ENCODE results near the gene PRDM10.

DNA sequence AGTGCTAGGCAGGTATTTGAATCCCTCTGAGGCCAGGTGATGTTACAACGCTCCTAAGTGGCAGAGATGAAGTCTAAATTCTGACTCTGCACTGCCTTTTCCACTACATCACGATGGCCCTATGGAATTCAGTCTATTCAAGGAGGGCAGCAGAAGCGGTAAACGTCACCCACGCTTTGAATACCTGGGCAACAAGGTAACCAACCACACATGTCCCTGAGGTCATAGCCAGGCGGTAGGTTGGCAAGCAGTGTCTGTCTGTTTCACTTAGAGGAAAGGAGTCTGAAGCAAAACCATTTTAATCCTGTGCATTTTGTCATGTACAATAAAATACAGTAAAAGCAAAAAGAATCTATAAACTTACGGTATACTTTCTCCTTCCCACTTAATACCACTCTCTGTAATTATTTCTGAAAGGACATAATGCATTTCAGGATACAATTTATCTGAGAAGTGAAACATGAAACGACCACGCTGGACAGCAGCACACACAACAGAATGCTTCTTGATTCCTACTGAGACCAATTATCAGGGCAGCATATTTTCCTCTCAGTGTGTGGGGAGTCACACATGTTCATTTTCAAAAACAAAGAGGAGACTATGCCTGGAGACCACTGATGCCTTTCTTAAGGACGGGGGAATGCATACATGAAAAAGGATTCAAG lies 51.3 kb downstream of the PRDM10 start:
- TF ChIP-seq CTCF (IDR thresholded peaks at IDR 0.05), result no peak
- TF ChIP-seq EP300 (IDR thresholded peaks at IDR 0.05), result no peak
- TF ChIP-seq POLR2AphosphoS5 (IDR thresholded peaks at IDR 0.05), result no peak

All from gastroesophageal sphincter (tissue), 3 donors.